Endothelial cell of umbilical vein (primary cell): Measurements from ENCODE around the gene ALOXE3. TPM values are rescaled to one million over a fixed set of nuclear protein-coding genes. Genes with fewer than 3 reads are reported as not detected.
"Not testable (repeated sequence)": the region's sequence is repeated elsewhere in the genome, so short reads cannot be mapped to it uniquely, and the experiment has no call there.

Experiments
- BruUV-seq: library from RNA; stranded (reverse); fragments of 400-500 nt; replicated peaks from 2 replicates; lab custom pipeline; 2021; lab: Mats Ljungman, UMichigan
- CTCF ChIA-PET: fragments of 300-600, 350-600 bp; sonication (Branson Sonifier 250); formaldehyde crosslinking; loops from one replicate; lab custom pipeline; 2021; ENCODE audit warnings: antibody characterized with exemption, inconsistent platforms; lab: Charles Lee
- POLR2A ChIA-PET: fragments of 300-600, 350-600 bp; sonication (Branson Sonifier 250); formaldehyde crosslinking; loops from one replicate; lab custom pipeline; 2021; ENCODE audit warnings: antibody characterized with exemption, inconsistent platforms; lab: Charles Lee
- DNase-seq: peaks from one replicate; pipeline ENCODE4 v3.0.0-alpha.2; 2011; ENCODE audit warnings: low read depth, low spot score
- FAIRE-seq: peaks from 2 replicates; lab custom pipeline; 2011; peaks lifted over from hg19 to GRCh38; lab: Jason Lieb, UNC
- H2AFZ ChIP-seq: 2 replicates; pipeline ENCODE4 v1.6.0; 2012; ENCODE audit warnings: low read depth, low read length, control low read depth, inconsistent platforms
- H3K27ac ChIP-seq: 2 replicates; pipeline ENCODE4 v1.5.1; 2011; ENCODE audit warnings: low read depth, mild to moderate bottlenecking, control low read depth, low read length, moderate library complexity; ENCODE audit not compliant: insufficient read depth
- H3K27me3 ChIP-seq, 2 experiments: 2 replicates each; pipeline versions ENCODE4 v1.6.0 to v1.6.1; 2011; ENCODE audit warnings: low read length in 2 of 2, mixed read lengths in 1 of 2; ENCODE audit not compliant: control insufficient read depth in 2 of 2, insufficient read depth in 2 of 2
- H3K36me3 ChIP-seq, 2 experiments: 2 replicates in 1 of 2; 3 replicates in 1 of 2; pipeline ENCODE4 v1.5.1; 2011; ENCODE audit warnings: low read length in 2 of 2, mild to moderate bottlenecking in 1 of 2, moderate library complexity in 1 of 2; ENCODE audit not compliant: control insufficient read depth in 2 of 2, insufficient read depth in 2 of 2; ENCODE audit errors: extremely low read depth in 1 of 2
- H3K4me1 ChIP-seq: 3 replicates; pipeline ENCODE4 v1.5.1; 2011; ENCODE audit warnings: mild to moderate bottlenecking, low read length; ENCODE audit not compliant: control insufficient read depth, insufficient read depth; ENCODE audit errors: extremely low read depth
- H3K4me2 ChIP-seq: 2 replicates; pipeline ENCODE4 v1.6.1; 2011; ENCODE audit warnings: low read length, control low read depth, mixed read lengths; ENCODE audit not compliant: insufficient read depth
- H3K4me3 ChIP-seq, 3 experiments: fragments of 200-600 bp in 1 of 3; sonication (generic), shearing (Covaris generic) in 1 of 3; replicated peaks in 1 of 3; 2 replicates each; pipeline ENCODE4 v1.5.1; 2011 to 2016; ENCODE audit warnings: control low read depth in 3 of 3, low read length in 3 of 3, mild to moderate bottlenecking in 2 of 3, inconsistent platforms in 1 of 3, low read depth in 1 of 3, moderate library complexity in 1 of 3; ENCODE audit not compliant: insufficient read depth in 1 of 3
- H3K79me2 ChIP-seq: 2 replicates; pipeline ENCODE4 v1.6.0; 2012; ENCODE audit warnings: low read length, inconsistent platforms; ENCODE audit not compliant: control insufficient read depth, insufficient read depth
- H3K9ac ChIP-seq: replicated peaks from 2 replicates; pipeline ENCODE3; 2011; ENCODE audit warnings: low read length, control low read depth; ENCODE audit not compliant: insufficient read depth; ENCODE audit errors: extremely low read depth
- H3K9me1 ChIP-seq: replicated peaks from 3 replicates; pipeline ENCODE4 v1.6.0; 2011; ENCODE audit warnings: mild to moderate bottlenecking, low read length; ENCODE audit not compliant: control insufficient read depth, insufficient read depth; ENCODE audit errors: extremely low read depth
- H3K9me3 ChIP-seq: replicated peaks from 2 replicates; pipeline ENCODE4 v1.5.1; 2012; ENCODE audit warnings: low read length, inconsistent platforms; ENCODE audit not compliant: control insufficient read depth, insufficient read depth
- H4K20me1 ChIP-seq: replicated peaks from 2 replicates; pipeline ENCODE3; 2011; ENCODE audit warnings: mild to moderate bottlenecking, low read length; ENCODE audit not compliant: control insufficient read depth, insufficient read depth; ENCODE audit errors: extremely low read depth
- EZH2 ChIP-seq: IDR thresholded peaks from 2 replicates; pipeline ENCODE4 v1.6.1; 2012; ENCODE audit warnings: borderline replicate concordance, low read depth, mild to moderate bottlenecking, moderate library complexity, low read length, inconsistent platforms; ENCODE audit not compliant: severe bottlenecking
- dilution Hi-C: fragments of 300-500 bp; cut with MboI; formaldehyde crosslinking; loops from one replicate; pipeline ENCODE4 v1.15.0; 2019; ENCODE audit warnings: low sequenced_read_pairs; ENCODE audit not compliant: extremely low pct_ligation_motif_present
- intact Hi-C: fragments of 100-400 bp; cut with micrococcal nuclease; formaldehyde crosslinking; loops from one replicate; pipeline ENCODE4 v1.10.0; 2022
- polyA plus RNA-seq, 4 experiments: library from polyadenylated mRNA; depleted of rRNA in 3 of 4; stranded (reverse) in 3 of 4; unstranded in 1 of 4; fragments of >200 nt; gene quantifications; 2 replicates each; pipeline versions ENCODE4 v1.2.1 to v1.2.3, GENCODE V29; 2011 to 2012; ENCODE audit warnings: missing spikeins in 1 of 4
- total RNA-seq: library from RNA; stranded (reverse); gene quantifications from 2 replicates; pipeline ENCODE4 v1.2.3, GENCODE V29; 2021
- TF ChIP-seq, protein P1 (sequence below), 2 donors: IDR thresholded peaks; 1 replicate in 1 of 2; 2 replicates in 1 of 2; pipeline ENCODE4 v1.5.1; 2011; ENCODE audit warnings: low read length in 2 of 2, mild to moderate bottlenecking in 2 of 2, moderate library complexity in 2 of 2, control low read depth in 1 of 2, inconsistent platforms in 1 of 2, low read depth in 1 of 2; ENCODE audit not compliant: insufficient read depth in 1 of 2; ENCODE audit errors: extremely low read depth in 1 of 2

Gene ALOXE3
- total and polyA plus RNA-seq, 2 donors (not counting 3 experiments of a cell fraction or from before 2014, with no cell fraction given): 0.01 TPM; not detected in 1

DNA sequence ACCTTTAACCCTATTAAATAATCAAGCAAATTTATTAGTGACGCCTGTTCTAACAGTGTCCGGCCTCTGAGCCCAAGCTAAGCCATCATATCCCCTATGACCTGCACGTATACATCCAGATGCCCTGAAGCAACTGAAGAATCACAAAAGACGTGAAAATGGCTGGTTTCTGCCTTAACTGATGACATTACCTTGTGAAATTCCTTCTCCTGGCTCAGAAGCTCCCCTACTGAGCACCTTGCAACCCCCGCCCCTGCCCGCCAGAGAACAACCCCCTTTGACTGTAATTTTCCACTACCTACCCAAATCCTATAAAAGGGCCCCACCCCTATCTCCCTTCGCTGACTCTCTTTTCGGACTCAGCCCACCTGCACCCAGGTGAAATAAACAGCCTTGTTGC, 56.5 kb downstream of the ALOXE3 start:
- FAIRE-seq, POLR2A ChIA-PET, H4K20me1 ChIP-seq, H3K27ac ChIP-seq, H3K9me3 ChIP-seq, H3K4me3 ChIP-seq, H3K79me2 ChIP-seq, H3K36me3 ChIP-seq, H3K9ac ChIP-seq, DNase-seq, H3K4me1 ChIP-seq, H2AFZ ChIP-seq, BruUV-seq, H3K9me1 ChIP-seq, H3K4me2 ChIP-seq, dilution Hi-C loops: not testable (repeated sequence)
- intact Hi-C loops: loop anchor here (2.0 kb wide), 1 partner anchor 19 kb away; no protein-coding TSS in a partner anchor
- CTCF ChIA-PET: interaction anchor here (0.7 to 11.0 kb wide), 10 partner anchors 8 to 724 kb away, joined by 3 to 191 read pairs (median 27); partner anchors contain the start of gene ALOXE3
- H3K27me3 ChIP-seq: peaks cover 51 to 54% of the 10 kb centered on the region in 2 experiments

DNA sequence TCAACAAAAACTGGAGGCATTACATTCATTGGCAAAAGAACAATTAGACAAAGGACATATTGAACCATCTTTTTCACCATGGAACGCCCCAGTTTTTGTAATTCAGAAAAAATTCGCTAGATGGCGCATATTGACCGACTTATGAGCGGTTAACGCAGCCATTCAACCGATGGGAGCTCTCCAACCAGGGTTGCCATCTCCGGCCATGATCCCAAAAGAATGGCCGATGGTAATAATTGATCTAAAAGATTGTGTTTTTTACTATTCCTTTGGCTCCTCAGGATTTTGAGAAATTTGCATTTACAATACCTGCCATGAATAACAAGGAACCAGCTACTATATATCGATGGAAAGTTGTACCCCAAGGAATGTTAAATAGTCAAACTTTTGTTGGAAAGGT, 58.0 kb downstream of the ALOXE3 start:
- intact Hi-C loops (loop anchor here (1.0 to 2.0 kb wide), 3 partner anchors 21 to 58 kb away; partner anchors contain the start of gene ALOXE3), dilution Hi-C loops (no loop called here)
- Histone ChIP-seq H3K27me3 (peaks cover 44 to 51% of the 10 kb centered on the region in 2 experiments), H3K79me2 (no peaks in the 10 kb centered on the region), H3K9me1 (no peaks in the 10 kb centered on the region), H3K4me2 (no peak overlapping the region), H3K27ac (no peak overlapping the region), H3K9ac (no peak overlapping the region), H3K4me3 (no peak overlapping the region), H4K20me1 (no peaks in the 10 kb centered on the region), H3K4me1 (peaks cover 19% of the 10 kb centered on the region), H3K9me3 (no peaks in the 10 kb centered on the region), H3K36me3 (no peaks in the 10 kb centered on the region), H2AFZ (no peak overlapping the region)
- POLR2A ChIA-PET: interaction anchor here (0.6 kb wide), 1 partner anchor 113 kb away, joined by 4 read pairs; no protein-coding TSS in a partner anchor
- FAIRE-seq (peak; percentile 83), DNase-seq (peak; percentile 73)
- BruUV-seq: no TSS peak
- TF ChIP-seq, protein P1, sequence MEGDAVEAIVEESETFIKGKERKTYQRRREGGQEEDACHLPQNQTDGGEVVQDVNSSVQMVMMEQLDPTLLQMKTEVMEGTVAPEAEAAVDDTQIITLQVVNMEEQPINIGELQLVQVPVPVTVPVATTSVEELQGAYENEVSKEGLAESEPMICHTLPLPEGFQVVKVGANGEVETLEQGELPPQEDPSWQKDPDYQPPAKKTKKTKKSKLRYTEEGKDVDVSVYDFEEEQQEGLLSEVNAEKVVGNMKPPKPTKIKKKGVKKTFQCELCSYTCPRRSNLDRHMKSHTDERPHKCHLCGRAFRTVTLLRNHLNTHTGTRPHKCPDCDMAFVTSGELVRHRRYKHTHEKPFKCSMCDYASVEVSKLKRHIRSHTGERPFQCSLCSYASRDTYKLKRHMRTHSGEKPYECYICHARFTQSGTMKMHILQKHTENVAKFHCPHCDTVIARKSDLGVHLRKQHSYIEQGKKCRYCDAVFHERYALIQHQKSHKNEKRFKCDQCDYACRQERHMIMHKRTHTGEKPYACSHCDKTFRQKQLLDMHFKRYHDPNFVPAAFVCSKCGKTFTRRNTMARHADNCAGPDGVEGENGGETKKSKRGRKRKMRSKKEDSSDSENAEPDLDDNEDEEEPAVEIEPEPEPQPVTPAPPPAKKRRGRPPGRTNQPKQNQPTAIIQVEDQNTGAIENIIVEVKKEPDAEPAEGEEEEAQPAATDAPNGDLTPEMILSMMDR (IDR thresholded peaks at IDR 0.05; ENCODE audit: extremely low read depth in 1 of 2, insufficient read depth in 1 of 2, low read depth in 1 of 2, low read length in 2 of 2): peak; percentile 53 to 56
- TF ChIP-seq EZH2: no peak
- CTCF ChIA-PET: interaction anchor here (0.5 to 11.0 kb wide), 60 partner anchors 10 to 938 kb away, joined by 3 to 191 read pairs (median 5); partner anchors contain the start of genes ALOX12B, ALOXE3, BORCS6 and GUCY2D
